Transverse colon (tissue), 4 donors: ENCODE measurements around the gene SSH2.

Experiments used
- CTCF ChIP-seq, 5 experiments: fragments of 200-600 bp in 3 of 5; fragments of 450-650 bp in 2 of 5; sonication (generic) in 3 of 5; IDR thresholded peaks; 1 replicate in 2 of 5; 2 replicates in 3 of 5; pipeline ENCODE4 v1.5.1; 2016 to 2017; ENCODE audit warnings: antibody characterized with exemption in 5 of 5, inconsistent platforms in 3 of 5, mild to moderate bottlenecking in 2 of 5, moderate library complexity in 1 of 5
- EP300 ChIP-seq: sonication (generic); formaldehyde crosslinking; IDR thresholded peaks from one replicate; pipeline ENCODE4 v1.6.1; 2017; ENCODE audit warnings: antibody characterized with exemption, low read depth
- POLR2A ChIP-seq: fragments of 450-650 bp; IDR thresholded peaks from one replicate; pipeline ENCODE4 v1.6.1; 2016; ENCODE audit warnings: antibody characterized with exemption, mild to moderate bottlenecking, moderate library complexity
- POLR2AphosphoS5 ChIP-seq, 3 donors: sonication (generic); formaldehyde crosslinking; IDR thresholded peaks; one replicate each; pipeline ENCODE4 v1.6.1; 2016; ENCODE audit warnings: antibody characterized with exemption in 3 of 3

GRCh38 chr17:29909236-29910003, 20.6 kb downstream of the SSH2 start:
- TF ChIP-seq POLR2AphosphoS5 (IDR thresholded peaks at IDR 0.05) (no peak), CTCF (IDR thresholded peaks at IDR 0.05) (no peak), POLR2A (no peak), EP300 (no peak)
